Transverse colon (tissue), 4 donors: ENCODE data around the gene HOXD3. TPM values are rescaled to one million over a fixed set of nuclear protein-coding genes. Genes with fewer than 3 reads are reported as not detected.

Experiments
- DNase-seq: peaks from one replicate; pipeline ENCODE4 v3.0.0-alpha.2; 2019
- H3K27ac ChIP-seq, 4 donors: fragments of 200-600 bp; sonication (generic); 2 replicates each; pipeline ENCODE4 v1.5.1; 2016 to 2018; ENCODE audit warnings: inconsistent platforms in 4 of 4
- H3K27me3 ChIP-seq: fragments of 200-600 bp; sonication (generic); 2 replicates; pipeline ENCODE4 v1.5.1; 2017; ENCODE audit warnings: inconsistent platforms
- H3K36me3 ChIP-seq, 4 donors: fragments of 200-600 bp; sonication (generic); 2 replicates each; pipeline ENCODE4 v1.5.1; 2017 to 2019; ENCODE audit warnings: inconsistent platforms in 4 of 4
- H3K4me1 ChIP-seq, 4 donors: fragments of 200-600 bp; sonication (generic); 2 replicates each; pipeline ENCODE4 v1.5.1; 2017 to 2020; ENCODE audit warnings: inconsistent platforms in 4 of 4
- H3K4me3 ChIP-seq, 4 donors: fragments of 200-600 bp; sonication (generic); 1 replicate in 1 of 4; 2 replicates in 3 of 4; pipeline versions ENCODE4 v1.5.1 to v1.6.1; 2017 to 2019; ENCODE audit warnings: inconsistent platforms in 4 of 4
- H3K9me3 ChIP-seq, 2 donors: fragments of 200-600 bp; sonication (generic); 2 replicates each; pipeline ENCODE4 v1.5.1; 2017 to 2019; ENCODE audit warnings: inconsistent platforms in 2 of 2
- CTCF ChIP-seq, 5 experiments: fragments of 200-600 bp in 3 of 5; fragments of 450-650 bp in 2 of 5; sonication (generic) in 3 of 5; IDR thresholded peaks; 1 replicate in 2 of 5; 2 replicates in 3 of 5; pipeline ENCODE4 v1.5.1; 2016 to 2017; ENCODE audit warnings: antibody characterized with exemption in 5 of 5, inconsistent platforms in 3 of 5, mild to moderate bottlenecking in 2 of 5, moderate library complexity in 1 of 5
- EP300 ChIP-seq: sonication (generic); formaldehyde crosslinking; IDR thresholded peaks from one replicate; pipeline ENCODE4 v1.6.1; 2017; ENCODE audit warnings: antibody characterized with exemption, low read depth
- POLR2A ChIP-seq: fragments of 450-650 bp; IDR thresholded peaks from one replicate; pipeline ENCODE4 v1.6.1; 2016; ENCODE audit warnings: antibody characterized with exemption, mild to moderate bottlenecking, moderate library complexity
- POLR2AphosphoS5 ChIP-seq, 3 donors: sonication (generic); formaldehyde crosslinking; IDR thresholded peaks; one replicate each; pipeline ENCODE4 v1.6.1; 2016; ENCODE audit warnings: antibody characterized with exemption in 3 of 3
- WGBS, 2 donors: methylation state at CpG; one replicate each; pipeline ENCODE4 v1.1.5; 2018; ENCODE audit warnings: low coverage in 1 of 2; 5-methylcytosine and 5-hydroxymethylcytosine counted together
- in situ Hi-C, 4 donors: fragments of 200-750 bp; cut with MboI; loops; one replicate each; pipeline versions ENCODE4 v1.15.0 to v1.15.1; 2017; ENCODE audit warnings: low sequenced_read_pairs in 3 of 4, low pct_ligation_motif_present in 1 of 4, low pct_unique_long_range_greater_than_20kb in 1 of 4
- intact Hi-C: fragments of 100-400 bp; cut with DNase I; formaldehyde crosslinking; loops from one replicate; pipeline ENCODE4 v1.15.1; 2023; ENCODE audit warnings: low total_unique reads
- total RNA-seq, 4 donors: library from RNA; depleted of rRNA; stranded (reverse); fragments of >200 nt; gene quantifications; one replicate each; pipeline ENCODE4 v1.1.0, GENCODE V29; 2016

HOXD3 gene
- total RNA-seq, 4 donors from 2014 or later: 2.0 to 15.7 (median 7.6) TPM; not detected in 1

- peaks cover 64% of the 10 kb centered on the region for H3K27me3 ChIP-seq
- intact Hi-C loops: no loop called here
- peaks cover 0 to 49% (median 21%) of the 10 kb centered on the region in 4 donors for H3K4me1 ChIP-seq
- H3K36me3 ChIP-seq: no peaks in the 10 kb centered on the region
- TF ChIP-seq POLR2A (no peak), CTCF (IDR thresholded peaks at IDR 0.05) (peak in 2 of 5 experiments; percentile 16 to 30)
- peak overlapping the region; percentile 79 to 90 (median 86) for H3K27ac ChIP-seq
- H3K9me3 ChIP-seq: no peaks in the 10 kb centered on the region
- in situ Hi-C loops: no loop called here
- peak overlapping the region; percentile 41 to 70 (median 59) for H3K4me3 ChIP-seq
- WGBS, 2 donors: 9% methylated on average over 86 of the region's 98 CpGs; no CpG with 5 or more reads in 1 of the 2 donors
- peak; percentile 43 for DNase-seq
Measured at GRCh38 chr2:176188774-176189680, 31.9 kb downstream of the HOXD3 start.

GRCh38 chr2:176189681-176190641, 32.9 kb downstream of the HOXD3 start:
- TF ChIP-seq POLR2A (no peak), EP300 (no peak), POLR2AphosphoS5 (IDR thresholded peaks at IDR 0.05) (no peak), CTCF (IDR thresholded peaks at IDR 0.05) (no peak)
- peak overlapping the region in 3 of 4 donors; percentile 84 to 90 (median 87) for H3K27ac ChIP-seq
- H3K9me3 ChIP-seq: no peaks in the 10 kb centered on the region
- peak overlapping the region in 3 of 4 donors; percentile 41 to 70 (median 67) for H3K4me3 ChIP-seq
- peaks cover 0 to 49% (median 21%) of the 10 kb centered on the region in 4 donors for H3K4me1 ChIP-seq
- no peak for DNase-seq
- H3K36me3 ChIP-seq: no peaks in the 10 kb centered on the region
- intact Hi-C loops: no loop called here
- H3K27me3 ChIP-seq: peaks cover 62% of the 10 kb centered on the region
- in situ Hi-C loops: no loop called here
- 44 to 50% methylated on average over 5 to 28 of the region's 28 CpGs for WGBS, 2 donors

- no peak for TF ChIP-seq EP300
- no peak for TF ChIP-seq POLR2A
- TF ChIP-seq CTCF (IDR thresholded peaks at IDR 0.05): no peak
- TF ChIP-seq POLR2AphosphoS5 (IDR thresholded peaks at IDR 0.05): no peak
Measured at GRCh38 chr2:176192351-176192750, 35.2 kb downstream of the HOXD3 start.

GRCh38 chr2:176193048-176193447, 35.9 kb downstream of the HOXD3 start:
- Histone ChIP-seq H3K36me3 (no peaks in the 10 kb centered on the region), H3K9me3 (no peaks in the 10 kb centered on the region), H3K4me3 (no peak overlapping the region), H3K4me1 (peaks cover 0 to 29% (median 18%) of the 10 kb centered on the region in 4 donors), H3K27me3 (peaks cover 58% of the 10 kb centered on the region), H3K27ac (no peak overlapping the region)
- intact Hi-C loops: no loop called here
- in situ Hi-C loops: no loop called here
- no peak for DNase-seq
- TF ChIP-seq POLR2AphosphoS5 (IDR thresholded peaks at IDR 0.05) (no peak), CTCF (IDR thresholded peaks at IDR 0.05) (no peak), EP300 (no peak), POLR2A (no peak)
- 10% methylated on average over 1 of the region's 1 CpG for WGBS, 2 donors

More at GRCh38 chr2:176192351-176192750, 35.2 kb downstream of the HOXD3 start:
- intact Hi-C loops: no loop called here
- Histone ChIP-seq H3K4me1 (peaks cover 0 to 36% (median 21%) of the 10 kb centered on the region in 4 donors), H3K4me3 (no peak overlapping the region), H3K36me3 (no peaks in the 10 kb centered on the region), H3K27me3 (peaks cover 65% of the 10 kb centered on the region), H3K9me3 (no peaks in the 10 kb centered on the region), H3K27ac (no peak overlapping the region)
- 50 to 58% methylated on average over 1 of the region's 1 CpG for WGBS, 2 donors
- no peak for DNase-seq
- in situ Hi-C loops: no loop called here
